ENCODE data around the gene MCTP1. TPM values are rescaled to one million over a fixed set of nuclear protein-coding genes. Genes with fewer than 3 reads are reported as not detected.

Gene MCTP1
- total RNA-seq, 1 donor: 5.8 TPM

GRCh38 chr5:94761786-94762185, 523.1 kb downstream of the MCTP1 start:
- Histone ChIP-seq H3K4me1 (ENCODE audit: insufficient read depth, low read length) (no peaks in the 10 kb centered on the region), H3K36me3 (ENCODE audit: insufficient read depth, low read length) (no peaks in the 10 kb centered on the region), H2AFZ (ENCODE audit: low read length) (no peak overlapping the region), H3K4me2 (ENCODE audit: insufficient read depth, low read length) (no peak overlapping the region), H3K79me2 (ENCODE audit: insufficient read depth, low read length) (no peaks in the 10 kb centered on the region), H4K20me1 (ENCODE audit: insufficient read depth, low read length) (no peaks in the 10 kb centered on the region), H3K27me3 (ENCODE audit: insufficient read depth, low read length) (peaks cover 5% of the 10 kb centered on the region), H3K27ac (ENCODE audit: low read depth, low read length) (no peak overlapping the region), H3K4me3 (ENCODE audit: insufficient read depth, low read length) (no peak overlapping the region), H3K9me3 (ENCODE audit: low read depth, low read length) (no peaks in the 10 kb centered on the region)
- no peak for DNase-seq (ENCODE audit: insufficient read length, low spot score, missing footprints)
- TF ChIP-seq, protein P1, sequence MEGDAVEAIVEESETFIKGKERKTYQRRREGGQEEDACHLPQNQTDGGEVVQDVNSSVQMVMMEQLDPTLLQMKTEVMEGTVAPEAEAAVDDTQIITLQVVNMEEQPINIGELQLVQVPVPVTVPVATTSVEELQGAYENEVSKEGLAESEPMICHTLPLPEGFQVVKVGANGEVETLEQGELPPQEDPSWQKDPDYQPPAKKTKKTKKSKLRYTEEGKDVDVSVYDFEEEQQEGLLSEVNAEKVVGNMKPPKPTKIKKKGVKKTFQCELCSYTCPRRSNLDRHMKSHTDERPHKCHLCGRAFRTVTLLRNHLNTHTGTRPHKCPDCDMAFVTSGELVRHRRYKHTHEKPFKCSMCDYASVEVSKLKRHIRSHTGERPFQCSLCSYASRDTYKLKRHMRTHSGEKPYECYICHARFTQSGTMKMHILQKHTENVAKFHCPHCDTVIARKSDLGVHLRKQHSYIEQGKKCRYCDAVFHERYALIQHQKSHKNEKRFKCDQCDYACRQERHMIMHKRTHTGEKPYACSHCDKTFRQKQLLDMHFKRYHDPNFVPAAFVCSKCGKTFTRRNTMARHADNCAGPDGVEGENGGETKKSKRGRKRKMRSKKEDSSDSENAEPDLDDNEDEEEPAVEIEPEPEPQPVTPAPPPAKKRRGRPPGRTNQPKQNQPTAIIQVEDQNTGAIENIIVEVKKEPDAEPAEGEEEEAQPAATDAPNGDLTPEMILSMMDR (IDR thresholded peaks at IDR 0.05; ENCODE audit: extremely low read depth, low read depth, low read length): no peak

DNA sequence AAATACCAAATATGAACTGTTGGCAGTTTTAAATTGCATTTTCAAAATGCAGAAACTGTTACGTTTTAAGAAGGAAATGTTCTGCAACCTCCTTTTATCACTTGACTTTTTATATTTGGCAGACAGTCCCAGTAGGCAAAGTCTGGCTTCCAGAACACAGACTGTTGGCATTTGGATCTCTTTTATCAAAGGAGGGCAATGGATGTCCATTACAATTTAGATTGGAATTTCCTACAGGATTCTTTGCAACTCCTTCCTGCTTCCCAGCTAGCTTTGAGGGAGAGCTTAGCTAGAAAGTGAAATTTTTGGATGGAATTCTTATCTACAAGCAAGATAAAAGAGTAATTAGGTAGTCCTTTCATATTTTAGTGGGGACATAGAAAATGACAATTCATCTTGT, 523.8 kb downstream of the MCTP1 start:
- H3K27me3 ChIP-seq (ENCODE audit: insufficient read depth, low read length): peaks cover 5% of the 10 kb centered on the region
- H3K4me1 ChIP-seq (ENCODE audit: insufficient read depth, low read length): no peaks in the 10 kb centered on the region
- no peaks in the 10 kb centered on the region for H4K20me1 ChIP-seq (ENCODE audit: insufficient read depth, low read length)
- H3K9me3 ChIP-seq (ENCODE audit: low read depth, low read length): no peaks in the 10 kb centered on the region
- no peaks in the 10 kb centered on the region for H3K79me2 ChIP-seq (ENCODE audit: insufficient read depth, low read length)
- H2AFZ ChIP-seq (ENCODE audit: low read length): no peak overlapping the region
- no peak overlapping the region for H3K4me3 ChIP-seq (ENCODE audit: insufficient read depth, low read length)
- DNase-seq (ENCODE audit: insufficient read length, low spot score, missing footprints): no peak
- TF ChIP-seq, protein P1 (IDR thresholded peaks at IDR 0.05; ENCODE audit: extremely low read depth, low read depth, low read length): no peak
- H3K4me2 ChIP-seq (ENCODE audit: insufficient read depth, low read length): no peak overlapping the region
- H3K27ac ChIP-seq (ENCODE audit: low read depth, low read length): no peak overlapping the region
- no peaks in the 10 kb centered on the region for H3K36me3 ChIP-seq (ENCODE audit: insufficient read depth, low read length)

GRCh38 chr5:94759961-94760360, 524.9 kb downstream of the MCTP1 start:
- Histone ChIP-seq H3K27ac (ENCODE audit: low read depth, low read length) (no peak overlapping the region), H3K27me3 (ENCODE audit: insufficient read depth, low read length) (peaks cover 5% of the 10 kb centered on the region), H4K20me1 (ENCODE audit: insufficient read depth, low read length) (no peaks in the 10 kb centered on the region), H3K79me2 (ENCODE audit: insufficient read depth, low read length) (no peaks in the 10 kb centered on the region), H2AFZ (ENCODE audit: low read length) (no peak overlapping the region), H3K4me2 (ENCODE audit: insufficient read depth, low read length) (no peak overlapping the region), H3K36me3 (ENCODE audit: insufficient read depth, low read length) (no peaks in the 10 kb centered on the region), H3K9me3 (ENCODE audit: low read depth, low read length) (no peaks in the 10 kb centered on the region), H3K4me1 (ENCODE audit: insufficient read depth, low read length) (no peaks in the 10 kb centered on the region), H3K4me3 (ENCODE audit: insufficient read depth, low read length) (no peak overlapping the region)
- no peak for DNase-seq (ENCODE audit: insufficient read length, low spot score, missing footprints)
- TF ChIP-seq, protein P1 (IDR thresholded peaks at IDR 0.05; ENCODE audit: extremely low read depth, low read depth, low read length): no peak

DNA sequence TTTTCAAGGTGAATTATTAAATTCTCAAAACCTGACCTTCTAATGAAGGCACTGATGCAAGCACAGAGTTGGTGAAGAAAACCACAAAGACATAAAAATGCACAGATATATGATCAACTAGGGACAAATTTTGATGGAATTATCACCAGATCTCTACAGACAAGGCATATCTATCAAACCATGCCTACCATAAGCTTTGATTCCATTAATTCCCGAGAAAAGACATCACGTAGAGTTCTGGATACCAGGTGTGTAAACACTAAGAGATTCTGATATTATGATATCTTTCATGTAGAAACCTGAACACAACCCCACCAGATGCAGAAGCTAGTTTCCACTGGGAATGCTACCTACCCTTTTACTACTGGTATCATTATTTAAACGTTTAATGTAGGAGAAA, 525.9 kb downstream of the MCTP1 start:
- H2AFZ ChIP-seq (ENCODE audit: low read length): no peak overlapping the region
- H3K27ac ChIP-seq (ENCODE audit: low read depth, low read length): no peak overlapping the region
- H3K79me2 ChIP-seq (ENCODE audit: insufficient read depth, low read length): no peaks in the 10 kb centered on the region
- no peaks in the 10 kb centered on the region for H4K20me1 ChIP-seq (ENCODE audit: insufficient read depth, low read length)
- H3K4me3 ChIP-seq (ENCODE audit: insufficient read depth, low read length): no peak overlapping the region
- H3K4me2 ChIP-seq (ENCODE audit: insufficient read depth, low read length): no peak overlapping the region
- no peaks in the 10 kb centered on the region for H3K36me3 ChIP-seq (ENCODE audit: insufficient read depth, low read length)
- peaks cover 5% of the 10 kb centered on the region for H3K27me3 ChIP-seq (ENCODE audit: insufficient read depth, low read length)
- TF ChIP-seq, protein P1 (IDR thresholded peaks at IDR 0.05; ENCODE audit: extremely low read depth, low read depth, low read length): no peak
- no peaks in the 10 kb centered on the region for H3K9me3 ChIP-seq (ENCODE audit: low read depth, low read length)
- no peak for DNase-seq (ENCODE audit: insufficient read length, low spot score, missing footprints)
- no peaks in the 10 kb centered on the region for H3K4me1 ChIP-seq (ENCODE audit: insufficient read depth, low read length)

All from osteoblast (primary cell).